GM23338 (cell line): ENCODE data around the gene RUSC1. TPM values are rescaled to one million over a fixed set of nuclear protein-coding genes. Genes with fewer than 3 reads are reported as not detected.

ENCODE experiments used
- ATAC-seq: fragments of 200-7000 bp; cut with Tn5 transposase; 3 replicates; pipeline ENCODE4 v1.9.1; 2020
- DNase-seq: peaks from one replicate; pipeline ENCODE4 v3.0.0-alpha.2; 2015; ENCODE audit warnings: low spot score
- H2AFZ ChIP-seq: fragments of 200-600 bp; sonication (generic); 2 replicates; pipeline ENCODE4 v1.8.0; 2016; ENCODE audit warnings: antibody characterized with exemption, mild to moderate bottlenecking, moderate library complexity
- H3F3A ChIP-seq: fragments of 200-600 bp; sonication (generic); replicated peaks from 2 replicates; pipeline ENCODE4 v1.8.0; 2017; ENCODE audit warnings: antibody characterized with exemption, mixed run types, low read depth
- H3K27ac ChIP-seq: fragments of 200-600 bp; sonication (generic); 2 replicates; pipeline ENCODE4 v1.6.1; 2016; ENCODE audit warnings: low read depth
- H3K27me3 ChIP-seq: fragments of 200-600 bp; sonication (generic); 2 replicates; pipeline ENCODE4 v1.8.0; 2016; ENCODE audit warnings: mild to moderate bottlenecking, mixed run types, moderate library complexity; ENCODE audit not compliant: insufficient read depth
- H3K36me3 ChIP-seq: fragments of 200-600 bp; sonication (generic); 2 replicates; pipeline ENCODE4 v1.8.0; 2016; ENCODE audit warnings: mild to moderate bottlenecking; ENCODE audit not compliant: insufficient read depth
- H3K4me1 ChIP-seq: fragments of 200-600 bp; sonication (generic); 2 replicates; pipeline ENCODE4 v1.8.0; 2016; ENCODE audit warnings: mild to moderate bottlenecking, moderate library complexity; ENCODE audit not compliant: insufficient read depth
- H3K4me2 ChIP-seq: fragments of 200-600 bp; sonication (generic); 2 replicates; pipeline ENCODE4 v1.7.1; 2017; ENCODE audit warnings: mixed run types
- H3K4me3 ChIP-seq: fragments of 200-600 bp; sonication (generic); 2 replicates; pipeline ENCODE4 v1.6.1; 2016; ENCODE audit warnings: mixed run types
- H3K79me2 ChIP-seq: fragments of 200-600 bp; sonication (generic); replicated peaks from 2 replicates; pipeline ENCODE4 v1.8.0; 2017; ENCODE audit warnings: mild to moderate bottlenecking; ENCODE audit not compliant: insufficient read depth
- H3K9me2 ChIP-seq: fragments of 200-600 bp; sonication (generic); 2 replicates; pipeline ENCODE4 v1.8.0; 2017; ENCODE audit not compliant: insufficient read depth
- H4K20me1 ChIP-seq: fragments of 200-600 bp; sonication (generic); replicated peaks from 2 replicates; pipeline ENCODE4 v1.8.0; 2017; ENCODE audit warnings: mild to moderate bottlenecking; ENCODE audit not compliant: insufficient read depth
- H3K27ac Mint-ChIP-seq: 2 replicates; pipeline ENCODE4 v1.8.0; 2020; ENCODE audit warnings: inconsistent platforms, mild to moderate bottlenecking, moderate library complexity, mixed read lengths
- H3K27me3 Mint-ChIP-seq: 3 replicates; pipeline ENCODE4 v1.8.0; 2022; ENCODE audit warnings: low read depth, mild to moderate bottlenecking, moderate library complexity, mixed read lengths, inconsistent platforms; ENCODE audit not compliant: insufficient read depth, poor library complexity
- H3K36me3 Mint-ChIP-seq: 3 replicates; pipeline ENCODE4 v1.8.0; 2021; ENCODE audit warnings: low read depth, mild to moderate bottlenecking, inconsistent platforms, moderate library complexity, mixed read lengths
- H3K4me1 Mint-ChIP-seq: 3 replicates; pipeline ENCODE4 v1.8.0; 2020; ENCODE audit warnings: mild to moderate bottlenecking, inconsistent platforms, mixed read lengths
- H3K4me3 Mint-ChIP-seq: 3 replicates; pipeline ENCODE4 v1.8.0; 2021; ENCODE audit warnings: moderate library complexity, mild to moderate bottlenecking, inconsistent platforms, mixed read lengths
- H3K9me3 Mint-ChIP-seq: 3 replicates; pipeline ENCODE4 v1.8.0; 2020; ENCODE audit warnings: moderate library complexity, mild to moderate bottlenecking, inconsistent platforms, mixed read lengths
- CREB1 ChIP-seq: fragments of 250-450 bp; sonication (Bioruptor Pico); IDR thresholded peaks from 2 replicates; pipeline ENCODE4 v1.5.0; 2020; ENCODE audit warnings: low read depth, mild to moderate bottlenecking, moderate library complexity
- ETS1 ChIP-seq: IDR thresholded peaks from 2 replicates; pipeline ENCODE4 v1.6.1; 2016; ENCODE audit warnings: antibody characterized with exemption
- EZH2 ChIP-seq: fragments of 200-600 bp; sonication (generic); IDR thresholded peaks from one replicate; pipeline ENCODE4 v1.8.0; 2017; ENCODE audit warnings: antibody characterized with exemption, mild to moderate bottlenecking, low read depth; ENCODE audit not compliant: unreplicated experiment
- EZH2phosphoT487 ChIP-seq: fragments of 200-600 bp; sonication (generic); IDR thresholded peaks from one replicate; pipeline ENCODE4 v1.8.1; 2018; ENCODE audit warnings: antibody characterized with exemption; ENCODE audit not compliant: unreplicated experiment
- JUNB ChIP-seq: IDR thresholded peaks from one replicate; pipeline ENCODE4 v1.6.1; 2016; ENCODE audit warnings: antibody characterized with exemption; ENCODE audit not compliant: unreplicated experiment
- NANOG ChIP-seq: IDR thresholded peaks from 2 replicates; pipeline ENCODE4 v1.6.1; 2016; ENCODE audit warnings: antibody characterized with exemption, borderline replicate concordance
- POLR2AphosphoS5 ChIP-seq: IDR thresholded peaks from 2 replicates; pipeline ENCODE4 v1.6.1; 2016; ENCODE audit warnings: antibody characterized with exemption, low read depth
- STAT1 ChIP-seq: IDR thresholded peaks from one replicate; pipeline ENCODE4 v1.6.1; 2016; ENCODE audit warnings: antibody characterized with exemption; ENCODE audit not compliant: unreplicated experiment
- ZNF114 ChIP-seq: fragments of 250-450 bp; sonication (Bioruptor Pico); IDR thresholded peaks from 2 replicates; pipeline ENCODE4 v1.5.0; 2020; ENCODE audit warnings: mild to moderate bottlenecking, moderate library complexity
- ZNF331 ChIP-seq: fragments of 250-450 bp; sonication (Bioruptor Pico); IDR thresholded peaks from 2 replicates; pipeline ENCODE4 v1.5.0; 2020; ENCODE audit warnings: low read depth, mild to moderate bottlenecking, moderate library complexity
- ZNF462 ChIP-seq: fragments of 250-450 bp; sonication (Bioruptor Pico); IDR thresholded peaks from 2 replicates; pipeline ENCODE4 v1.5.0; 2020; ENCODE audit warnings: mild to moderate bottlenecking, moderate library complexity
- polyA plus RNA-seq: library from polyadenylated mRNA; unstranded; fragments of >200 nt; fragmentation: Nextera tagmentation; extraction: Ambion mirVana; gene quantifications from 2 replicates; pipeline ENCODE4 v1.2.1, GENCODE V29; 2016
- total RNA-seq: library from RNA; depleted of rRNA; stranded (reverse); fragments of >200 nt; shearing (Covaris generic); gene quantifications from 2 replicates; pipeline ENCODE4 v1.2.3, GENCODE V29; 2014
- TF ChIP-seq, protein P1 (sequence below), 2 experiments: fragments of 200-600 bp in 1 of 2; sonication (generic) in 1 of 2; conservative IDR thresholded peaks; 2 replicates each; pipeline versions ENCODE4 v1.5.1 to v1.6.1; 2016 to 2017; ENCODE audit warnings: antibody characterized with exemption in 2 of 2, low read depth in 2 of 2, mild to moderate bottlenecking in 2 of 2, moderate library complexity in 1 of 2
- TF ChIP-seq, protein P2 (sequence below): IDR thresholded peaks from one replicate; pipeline ENCODE4 v1.6.1; 2018; ENCODE audit warnings: antibody characterized with exemption; ENCODE audit not compliant: unreplicated experiment

Gene RUSC1
- total and polyA plus RNA-seq, 2 experiments from 2014 or later = 53.4 to 87.7 TPM

DNA sequence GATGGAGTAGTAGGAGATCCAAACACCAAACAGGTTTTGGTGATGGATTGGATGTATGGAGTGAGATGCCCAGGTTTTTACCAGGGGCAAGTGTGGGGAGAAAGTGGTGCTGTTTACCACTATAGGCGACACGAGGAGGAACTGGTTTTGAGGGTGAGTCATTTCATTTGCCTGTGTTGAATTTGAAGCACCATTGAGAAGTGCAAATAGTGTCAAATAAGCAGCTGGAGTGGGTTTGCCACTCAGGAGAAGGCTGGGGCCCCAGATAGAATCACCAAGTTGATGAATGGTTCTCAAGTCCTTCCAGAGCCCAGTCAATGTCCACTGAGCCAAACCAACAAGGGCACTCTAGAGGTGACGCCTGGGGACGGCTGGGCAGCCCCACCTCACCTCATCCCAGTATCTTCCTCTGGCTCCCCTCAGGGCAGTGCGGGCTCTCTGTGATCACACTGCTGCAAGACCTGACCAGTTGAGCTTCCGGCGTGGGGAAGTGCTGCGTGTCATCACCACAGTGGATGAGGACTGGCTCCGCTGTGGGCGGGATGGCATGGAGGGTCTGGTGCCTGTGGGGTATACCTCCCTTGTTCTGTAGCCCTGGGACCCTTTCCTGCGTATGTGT is 9.4 kb downstream of the RUSC1 start:
- Mint-ChIP-seq H3K9me3 (no peaks in the 10 kb centered on the region), H3K27ac (no peak overlapping the region), H3K27me3 (no peaks in the 10 kb centered on the region), H3K4me3 (no peak overlapping the region), H3K4me1 (peaks cover 9% of the 10 kb centered on the region), H3K36me3 (peaks cover 36% of the 10 kb centered on the region)
- ATAC-seq (no peak), DNase-seq (no peak)
- H3K4me3 ChIP-seq = no peak overlapping the region
- no peaks in the 10 kb centered on the region for H3K9me2 ChIP-seq
- TF ChIP-seq POLR2AphosphoS5 (no peak), CREB1 (CRISPR knock-in tag) (no peak), STAT1 (no peak), EZH2 (no peak), ZNF114 (CRISPR knock-in tag) (no peak), ZNF331 (CRISPR knock-in tag) (no peak), ZNF462 (CRISPR knock-in tag) (no peak), JUNB (no peak), ETS1 (no peak), EZH2phosphoT487 (no peak), NANOG (no peak)
- TF ChIP-seq, protein P1, sequence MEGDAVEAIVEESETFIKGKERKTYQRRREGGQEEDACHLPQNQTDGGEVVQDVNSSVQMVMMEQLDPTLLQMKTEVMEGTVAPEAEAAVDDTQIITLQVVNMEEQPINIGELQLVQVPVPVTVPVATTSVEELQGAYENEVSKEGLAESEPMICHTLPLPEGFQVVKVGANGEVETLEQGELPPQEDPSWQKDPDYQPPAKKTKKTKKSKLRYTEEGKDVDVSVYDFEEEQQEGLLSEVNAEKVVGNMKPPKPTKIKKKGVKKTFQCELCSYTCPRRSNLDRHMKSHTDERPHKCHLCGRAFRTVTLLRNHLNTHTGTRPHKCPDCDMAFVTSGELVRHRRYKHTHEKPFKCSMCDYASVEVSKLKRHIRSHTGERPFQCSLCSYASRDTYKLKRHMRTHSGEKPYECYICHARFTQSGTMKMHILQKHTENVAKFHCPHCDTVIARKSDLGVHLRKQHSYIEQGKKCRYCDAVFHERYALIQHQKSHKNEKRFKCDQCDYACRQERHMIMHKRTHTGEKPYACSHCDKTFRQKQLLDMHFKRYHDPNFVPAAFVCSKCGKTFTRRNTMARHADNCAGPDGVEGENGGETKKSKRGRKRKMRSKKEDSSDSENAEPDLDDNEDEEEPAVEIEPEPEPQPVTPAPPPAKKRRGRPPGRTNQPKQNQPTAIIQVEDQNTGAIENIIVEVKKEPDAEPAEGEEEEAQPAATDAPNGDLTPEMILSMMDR (conservative IDR thresholded peaks at IDR 0.05; ENCODE audit: low read depth in 2 of 2) = no peak
- TF ChIP-seq, protein P2, sequence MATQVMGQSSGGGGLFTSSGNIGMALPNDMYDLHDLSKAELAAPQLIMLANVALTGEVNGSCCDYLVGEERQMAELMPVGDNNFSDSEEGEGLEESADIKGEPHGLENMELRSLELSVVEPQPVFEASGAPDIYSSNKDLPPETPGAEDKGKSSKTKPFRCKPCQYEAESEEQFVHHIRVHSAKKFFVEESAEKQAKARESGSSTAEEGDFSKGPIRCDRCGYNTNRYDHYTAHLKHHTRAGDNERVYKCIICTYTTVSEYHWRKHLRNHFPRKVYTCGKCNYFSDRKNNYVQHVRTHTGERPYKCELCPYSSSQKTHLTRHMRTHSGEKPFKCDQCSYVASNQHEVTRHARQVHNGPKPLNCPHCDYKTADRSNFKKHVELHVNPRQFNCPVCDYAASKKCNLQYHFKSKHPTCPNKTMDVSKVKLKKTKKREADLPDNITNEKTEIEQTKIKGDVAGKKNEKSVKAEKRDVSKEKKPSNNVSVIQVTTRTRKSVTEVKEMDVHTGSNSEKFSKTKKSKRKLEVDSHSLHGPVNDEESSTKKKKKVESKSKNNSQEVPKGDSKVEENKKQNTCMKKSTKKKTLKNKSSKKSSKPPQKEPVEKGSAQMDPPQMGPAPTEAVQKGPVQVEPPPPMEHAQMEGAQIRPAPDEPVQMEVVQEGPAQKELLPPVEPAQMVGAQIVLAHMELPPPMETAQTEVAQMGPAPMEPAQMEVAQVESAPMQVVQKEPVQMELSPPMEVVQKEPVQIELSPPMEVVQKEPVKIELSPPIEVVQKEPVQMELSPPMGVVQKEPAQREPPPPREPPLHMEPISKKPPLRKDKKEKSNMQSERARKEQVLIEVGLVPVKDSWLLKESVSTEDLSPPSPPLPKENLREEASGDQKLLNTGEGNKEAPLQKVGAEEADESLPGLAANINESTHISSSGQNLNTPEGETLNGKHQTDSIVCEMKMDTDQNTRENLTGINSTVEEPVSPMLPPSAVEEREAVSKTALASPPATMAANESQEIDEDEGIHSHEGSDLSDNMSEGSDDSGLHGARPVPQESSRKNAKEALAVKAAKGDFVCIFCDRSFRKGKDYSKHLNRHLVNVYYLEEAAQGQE = no peak
- H3K79me2 ChIP-seq = 0 out of 2 replicates have a peak, but pooled peaks cover 5% of the 10 kb centered on the region
- peaks cover 5% of the 10 kb centered on the region; the same call in 1 of the 2 replicates for H3K4me1 ChIP-seq
- no peak overlapping the region for H3K4me2 ChIP-seq
- peaks cover 8% of the 10 kb centered on the region for H4K20me1 ChIP-seq
- peaks cover 16% of the 10 kb centered on the region for H3K36me3 ChIP-seq
- no peak overlapping the region for H2AFZ ChIP-seq
- H3F3A ChIP-seq = peaks cover 15% of the 10 kb centered on the region
- H3K27ac ChIP-seq = no peak overlapping the region
- H3K27me3 ChIP-seq = no peaks in the 10 kb centered on the region
